Left forelimb (tissue), 1 donor: Measurements from ENCODE around the gene FGFR3.
"Not testable (repeated sequence)": the region's sequence is repeated elsewhere in the genome, so short reads cannot be mapped to it uniquely, and the experiment has no call there.

Experiments used
- DNase-seq: peaks from one replicate; pipeline ENCODE4 v3.0.0-alpha.2; 2018; ENCODE audit warnings: low spot score

The FGFR3 gene

DNA sequence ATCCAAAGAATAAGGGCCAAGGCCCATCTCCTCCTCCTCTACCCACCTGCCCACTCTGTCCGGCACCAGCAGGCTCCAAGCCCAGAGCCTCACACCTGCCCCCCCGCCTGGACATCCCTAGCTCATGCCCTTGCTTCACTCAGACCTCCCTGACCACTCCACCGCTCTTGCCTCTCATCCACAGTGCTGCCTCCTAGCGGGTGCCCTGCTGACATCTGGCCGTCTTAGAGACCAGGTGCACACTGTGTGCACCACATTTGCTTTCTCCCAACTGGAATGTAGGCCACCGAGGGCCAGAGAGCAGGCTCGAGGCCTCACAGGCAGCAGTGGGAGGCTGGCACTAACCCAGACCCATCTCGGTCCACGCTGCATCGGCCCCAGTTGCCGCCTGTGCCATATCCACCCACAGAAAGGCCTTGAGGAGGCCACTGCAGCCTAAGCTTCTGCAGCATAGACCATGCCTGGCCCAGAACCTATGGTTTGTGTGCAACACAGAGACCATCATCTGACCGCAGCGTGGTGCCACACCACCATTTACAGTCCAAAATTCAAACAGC lies 49.3 kb downstream of the FGFR3 start:
- no peak for DNase-seq

DNA sequence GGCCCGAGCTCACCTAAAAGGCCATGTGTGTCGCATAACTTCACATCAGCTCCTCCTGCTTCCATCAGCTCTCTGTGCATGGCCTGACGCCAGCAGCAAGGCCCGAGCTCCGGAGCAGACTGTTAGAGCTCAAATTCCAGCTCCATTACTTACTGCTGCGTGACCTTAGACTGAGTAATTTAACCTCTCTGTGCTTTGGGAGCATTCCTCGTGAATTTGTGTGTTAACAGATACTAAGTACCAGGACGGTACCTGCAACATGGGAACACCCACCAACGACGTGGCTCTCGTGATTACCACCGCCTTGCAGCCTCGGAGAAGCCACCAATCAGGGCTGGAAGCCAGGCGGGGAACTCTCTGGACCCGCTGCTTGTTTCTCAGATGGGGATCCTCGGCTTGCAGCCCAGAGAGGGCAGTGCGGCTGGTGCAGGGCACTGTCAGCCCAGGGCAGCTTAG lies 49.9 kb downstream of the FGFR3 start:
- no peak for DNase-seq

DNA sequence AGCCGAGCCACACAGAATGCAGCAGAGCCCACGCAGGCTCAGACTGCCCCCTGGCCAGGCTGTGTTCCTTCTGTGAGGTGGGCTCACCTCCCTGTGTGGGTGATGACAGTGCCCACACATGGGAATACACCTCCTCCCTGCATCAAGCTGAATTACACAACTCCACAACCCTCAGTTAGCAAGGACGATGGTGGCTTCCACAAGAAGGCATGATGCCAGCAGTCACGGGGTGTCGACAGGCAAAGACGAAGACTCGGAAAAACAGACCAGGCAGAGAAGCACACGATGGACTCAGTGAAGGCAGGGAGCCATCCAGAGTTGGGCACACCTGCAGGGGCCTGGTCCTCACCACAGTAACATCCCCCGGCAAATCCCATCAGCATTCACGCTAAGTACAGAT lies 50.8 kb downstream of the FGFR3 start:
- no peak for DNase-seq

DNA sequence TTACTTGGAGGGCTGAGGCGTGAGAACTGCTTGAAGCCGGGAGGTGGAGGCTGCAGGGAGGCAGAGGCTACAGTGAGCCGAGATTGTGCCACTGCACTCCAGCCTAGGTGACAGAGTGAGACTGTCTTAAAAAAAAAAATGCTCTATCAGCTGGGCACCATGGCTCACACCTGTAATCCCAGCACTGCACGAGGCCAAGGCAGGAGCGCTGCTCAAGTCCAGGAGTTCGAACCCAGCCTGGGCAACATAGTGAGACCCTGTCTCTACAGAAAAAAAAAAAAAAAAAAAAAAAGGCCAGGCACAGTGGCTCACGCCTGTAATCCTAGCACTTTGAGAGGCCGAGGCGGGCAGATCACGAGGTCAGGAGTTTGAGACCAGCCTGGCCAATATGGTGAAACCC lies 51.5 kb downstream of the FGFR3 start:
- not testable (repeated sequence) for DNase-seq

DNA sequence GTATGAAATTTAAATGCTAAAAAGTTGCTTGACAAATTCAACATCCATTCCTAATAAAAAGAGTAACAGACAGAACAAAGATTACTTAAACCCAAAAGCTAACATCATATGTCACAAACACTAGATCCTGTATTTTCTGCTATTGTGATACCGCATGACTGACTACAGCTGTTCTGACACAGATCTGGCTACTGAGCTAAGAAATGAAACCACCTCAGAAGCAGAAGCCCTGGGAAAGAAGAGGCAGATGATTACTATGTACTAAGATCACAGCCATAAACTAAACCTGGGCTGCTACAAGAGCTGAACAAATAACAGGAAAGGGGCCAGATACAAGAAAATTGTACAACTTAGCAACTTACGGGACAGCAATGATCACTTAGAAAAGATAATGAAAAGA lies 53.5 kb downstream of the FGFR3 start:
- DNase-seq: no peak

DNA sequence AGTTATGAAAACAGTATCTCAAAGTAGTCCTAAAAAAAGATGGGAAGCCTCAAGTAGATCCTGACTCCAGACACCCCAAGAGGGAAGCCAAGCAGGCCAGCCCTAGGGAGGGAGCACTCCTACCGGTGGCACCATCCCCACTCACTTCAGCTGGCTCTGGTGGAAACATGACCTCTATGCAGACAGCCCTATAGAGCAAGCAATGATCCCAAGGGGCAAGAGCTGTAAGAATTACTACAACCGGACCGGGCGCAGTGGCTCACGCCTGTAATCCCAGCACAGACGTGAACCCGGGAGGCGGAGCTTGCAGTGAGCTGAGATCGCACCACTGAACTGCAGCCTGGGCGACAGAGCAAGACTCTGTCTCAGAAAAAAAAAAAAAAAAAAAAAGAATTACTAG lies 57.2 kb downstream of the FGFR3 start:
- DNase-seq: no peak

DNA sequence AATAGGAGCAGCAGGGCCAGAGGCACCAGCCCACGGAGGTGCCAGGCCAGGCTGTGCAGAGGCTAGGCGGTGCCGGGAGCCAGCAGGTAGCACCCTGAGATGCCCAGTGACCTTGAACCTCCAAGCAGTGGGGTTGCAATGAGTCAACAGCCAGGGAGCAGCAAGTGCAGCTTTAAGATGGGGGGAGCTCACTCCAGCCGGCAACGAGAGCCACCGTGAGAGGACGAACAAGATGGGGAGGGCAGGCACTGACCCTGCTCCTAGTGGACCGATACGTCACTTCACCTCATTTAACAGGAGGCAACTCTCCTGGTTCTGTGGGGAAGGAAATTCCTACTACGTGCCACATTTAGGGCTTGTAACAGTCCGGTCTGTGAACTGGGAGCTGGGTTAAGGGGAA lies 58.1 kb downstream of the FGFR3 start:
- no peak for DNase-seq

DNA sequence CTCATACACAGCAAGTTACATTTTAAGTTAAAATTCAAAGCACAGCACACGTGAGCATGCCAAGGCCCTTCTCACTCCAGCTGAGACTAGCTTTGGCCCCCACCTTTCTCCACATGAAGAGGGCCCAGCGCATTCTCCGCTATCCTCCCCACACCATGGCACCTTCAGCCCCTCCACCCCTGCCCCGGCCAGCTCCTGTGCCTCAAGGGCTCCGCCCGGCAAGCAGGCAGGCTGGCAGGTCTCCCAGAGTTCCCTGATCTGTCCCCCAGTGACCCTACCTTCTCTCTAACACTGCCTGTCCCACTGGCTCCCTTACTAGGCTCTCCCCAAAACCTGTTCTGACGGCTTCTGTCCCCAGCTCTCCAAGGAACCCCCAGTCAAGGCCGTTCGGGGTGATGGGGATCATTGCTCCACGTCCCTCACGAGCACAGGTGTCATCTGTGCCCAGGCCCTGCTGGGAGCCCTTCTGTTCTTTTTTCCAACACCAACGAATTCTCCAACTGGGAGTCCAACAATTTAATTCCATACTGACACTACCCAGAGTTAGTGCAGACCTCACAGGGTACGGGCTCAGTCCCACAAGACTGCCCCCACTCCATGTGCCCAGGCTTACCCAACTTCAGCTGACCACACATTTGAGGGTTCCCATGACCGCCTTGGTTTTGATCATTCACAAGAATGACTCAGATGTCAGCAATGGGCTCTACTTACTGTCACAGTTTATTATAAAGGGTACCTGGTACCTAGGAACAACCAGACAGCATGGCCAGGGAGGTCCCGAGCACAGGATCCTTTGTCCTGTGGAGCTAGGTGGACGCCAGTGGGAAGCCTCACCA lies 58.7 kb downstream of the FGFR3 start:
- DNase-seq: no peak

DNA sequence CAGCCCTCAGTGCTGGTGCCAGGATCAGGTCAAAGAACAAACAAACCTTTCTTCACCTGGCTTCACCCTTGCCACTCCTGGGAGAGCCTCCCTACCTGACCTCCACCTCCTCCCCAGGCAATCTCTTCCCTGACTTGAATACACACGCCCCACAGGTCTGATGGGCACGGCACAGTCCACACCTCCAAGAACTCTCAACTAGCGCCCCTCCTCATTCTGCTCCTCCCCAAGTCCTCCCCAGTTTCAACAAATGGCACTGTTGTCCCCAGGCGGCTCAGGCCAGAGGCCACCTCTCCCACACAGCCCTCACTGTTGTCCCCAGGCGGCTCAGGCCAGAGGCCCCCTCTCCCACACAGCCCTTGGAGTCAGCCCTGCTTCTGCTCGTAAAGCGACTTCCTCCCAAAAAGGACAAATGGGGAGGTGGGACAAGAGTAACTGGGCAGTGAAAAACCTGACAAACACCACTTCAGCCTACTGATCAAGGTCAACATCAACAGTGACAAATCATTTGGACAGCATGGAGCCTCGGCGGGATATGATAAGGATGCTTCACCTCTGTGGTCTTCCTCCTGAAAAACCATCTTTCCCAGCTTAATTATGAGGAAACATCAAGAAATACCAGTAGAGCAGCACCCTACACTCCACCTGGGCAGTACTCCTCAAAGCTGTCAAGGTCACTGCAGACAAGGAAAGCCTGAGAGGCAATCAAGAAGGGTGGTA lies 60.0 kb downstream of the FGFR3 start:
- no peak for DNase-seq

DNA sequence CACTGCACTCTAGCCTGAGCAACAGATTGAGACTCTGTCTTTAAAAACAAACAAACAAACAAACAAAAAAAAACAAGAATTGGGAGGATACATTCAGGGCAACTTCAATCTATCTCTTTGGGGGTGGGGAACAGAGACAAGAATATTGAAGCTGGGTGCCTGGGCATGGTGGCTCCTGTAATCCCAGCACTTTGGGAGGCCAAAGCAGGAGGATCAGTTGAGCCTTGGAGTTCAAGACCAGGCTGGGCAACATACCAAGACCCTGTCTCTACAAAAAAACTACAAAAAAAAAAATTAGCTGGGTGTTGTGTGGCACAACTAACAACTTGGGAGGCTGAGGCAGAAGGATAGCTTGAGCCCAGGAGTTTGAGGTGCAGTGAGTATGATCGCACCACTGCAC lies 61.7 kb downstream of the FGFR3 start:
- no peak for DNase-seq

DNA sequence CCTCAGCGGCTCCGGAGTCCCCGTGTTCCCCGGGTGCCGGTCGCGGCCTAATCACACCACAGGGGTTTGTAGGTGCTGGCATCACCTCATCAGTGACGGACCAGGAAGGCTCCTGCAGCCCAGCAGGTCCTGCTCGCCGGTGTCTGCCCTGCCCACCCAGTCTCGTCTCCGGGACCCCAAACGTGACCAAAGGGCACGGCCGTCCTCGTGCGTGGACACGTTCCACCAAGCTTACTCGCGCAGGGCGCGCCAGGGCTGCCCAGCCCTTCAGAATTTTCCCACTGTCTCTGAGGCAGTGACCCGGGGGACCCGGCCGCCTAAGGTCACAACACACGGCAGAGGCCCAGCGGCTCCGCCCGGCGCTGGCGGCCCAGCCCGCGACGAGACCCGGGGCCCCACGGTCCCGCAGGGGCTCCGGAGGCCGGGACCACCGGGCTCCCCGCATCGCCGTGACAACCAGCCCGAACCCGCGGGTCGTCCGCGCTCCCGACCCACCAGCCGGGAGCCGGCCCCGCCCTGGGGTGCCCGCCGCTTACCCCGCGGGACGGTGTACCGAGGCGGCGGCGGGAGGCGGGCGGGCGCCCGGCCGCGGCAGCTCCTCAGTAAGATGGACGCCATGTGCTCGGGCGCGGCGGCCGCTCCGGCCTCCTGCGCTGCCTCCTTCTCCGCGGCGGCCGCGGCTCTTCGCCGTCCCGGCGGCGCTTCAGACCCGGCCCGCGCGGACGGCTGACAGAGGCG lies 62.4 kb downstream of the FGFR3 start:
- no peak for DNase-seq

DNA sequence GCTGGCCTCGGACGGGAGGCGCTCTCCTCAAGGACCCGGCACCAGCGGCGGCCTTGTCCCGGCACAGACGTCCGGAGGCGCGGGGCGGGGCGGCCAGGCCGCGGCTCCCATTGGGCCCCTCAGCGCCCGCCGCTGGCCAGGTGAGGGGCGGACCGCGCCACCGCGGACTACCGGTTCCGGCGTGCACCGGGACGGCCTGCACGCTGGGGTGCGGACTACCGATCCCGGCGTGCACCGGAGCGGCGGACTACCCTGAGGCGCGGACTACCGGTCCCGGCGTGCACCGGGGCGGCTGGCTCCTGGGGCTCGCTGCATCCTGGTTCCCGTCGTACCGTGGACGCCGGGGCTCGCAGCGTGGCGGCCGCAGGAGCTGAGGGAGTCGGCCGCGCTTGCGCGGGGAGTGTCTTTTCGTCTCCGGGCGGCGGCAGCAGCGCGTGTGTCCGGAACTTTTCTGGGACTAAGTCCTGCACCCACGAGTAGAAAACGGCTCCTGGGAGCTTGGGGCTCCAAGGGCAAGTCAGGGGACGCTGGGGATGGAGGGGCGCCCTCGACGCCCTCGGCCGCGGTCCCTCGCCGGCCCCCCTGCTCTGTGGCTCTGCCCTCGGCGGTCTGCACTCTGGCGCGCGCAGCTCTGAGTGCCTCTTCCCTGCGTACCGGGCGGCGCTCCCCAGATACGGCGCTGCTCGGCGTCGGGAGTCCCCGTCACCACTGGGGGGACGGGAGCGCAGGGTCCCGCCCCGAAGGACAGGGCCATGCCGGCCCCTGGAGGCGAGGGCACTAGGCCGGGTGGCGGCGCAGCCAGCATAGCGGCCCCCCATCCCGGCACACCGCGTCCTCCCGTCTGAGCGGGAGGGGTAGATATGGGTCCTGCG lies 63.2 kb downstream of the FGFR3 start, which contains the start of gene LETM1:
TSS of gene LETM1 (minus strand) at position 86 of the 872 bp plus-strand sequence. CDS start 206 bp downstream, outside the sequence.
- DNase-seq: peak; percentile 96

DNA sequence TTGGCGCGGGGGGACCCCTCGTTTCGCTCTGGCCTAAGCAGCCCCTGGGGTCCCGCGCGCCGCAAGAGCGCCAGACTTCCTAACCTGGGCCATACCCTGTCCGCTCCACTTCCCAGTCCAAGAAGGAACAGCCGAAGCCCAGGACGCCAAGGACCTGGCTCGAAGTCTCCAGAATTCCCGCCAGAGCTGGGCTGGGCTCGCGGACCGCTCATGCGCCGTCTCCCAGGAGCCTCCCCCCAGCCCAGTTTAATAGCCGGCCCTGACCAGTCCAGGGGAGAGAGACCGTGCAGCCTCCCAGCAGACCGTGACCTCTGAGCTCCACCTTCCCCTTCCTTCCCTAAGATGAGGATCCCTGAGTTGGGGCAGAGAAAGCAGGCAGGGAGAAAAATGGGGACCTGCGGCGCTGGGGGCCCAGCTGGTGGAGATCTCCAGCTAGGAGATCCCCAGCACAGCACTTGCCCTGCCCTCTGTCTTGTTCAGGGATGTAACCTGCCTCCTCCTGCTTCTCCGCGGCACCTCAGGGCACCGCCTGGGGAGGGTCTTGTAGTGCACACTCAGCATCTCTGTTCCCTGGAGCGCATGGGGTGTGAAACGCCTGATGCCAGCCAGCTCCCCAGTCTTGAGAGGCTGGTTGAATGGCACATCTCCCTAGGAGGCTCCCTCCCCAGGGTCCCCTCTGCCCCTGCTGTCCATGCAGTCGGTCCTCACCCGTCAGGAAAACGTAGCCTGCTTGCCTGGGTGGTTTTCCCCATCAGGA lies 64.0 kb downstream of the FGFR3 start:
- no peak for DNase-seq

DNA sequence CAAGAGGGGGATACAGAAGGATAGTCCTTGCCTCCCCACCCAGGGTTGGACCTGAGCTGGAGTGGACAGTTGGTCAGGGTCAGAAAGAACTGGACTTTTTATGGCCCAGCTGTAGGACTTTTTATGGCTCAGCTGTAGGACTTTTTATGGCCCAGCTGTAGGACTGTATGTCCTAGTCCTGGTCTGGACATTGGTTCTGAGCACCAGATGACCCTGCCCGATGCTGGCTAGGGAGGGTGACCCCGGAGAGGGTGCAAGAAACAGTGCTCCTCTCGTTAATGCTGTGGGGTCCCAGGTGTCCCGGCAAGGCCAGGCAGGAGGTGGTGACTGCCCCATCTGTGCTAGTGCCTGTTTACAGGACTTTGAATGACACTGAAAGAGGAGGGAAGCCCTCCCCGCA lies 64.8 kb downstream of the FGFR3 start:
- DNase-seq: no peak
